Hair follicle dermal papilla cell (primary cell): ENCODE data around the gene RIMBP3C. TPM values are rescaled to one million over a fixed set of nuclear protein-coding genes. Genes with fewer than 3 reads are reported as not detected.

Source experiments
- small RNA-seq: library from RNA; depleted of rRNA; stranded (forward); fragments of <200 nt; gene quantifications from one replicate; pipeline ENCODE3, GENCODE V24; 2012
- total RNA-seq: library from RNA; depleted of rRNA; stranded (reverse); fragments of >200 nt; gene quantifications from 2 replicates; pipeline ENCODE4 v1.2.3, GENCODE V29; 2012

RIMBP3C gene, protein sequence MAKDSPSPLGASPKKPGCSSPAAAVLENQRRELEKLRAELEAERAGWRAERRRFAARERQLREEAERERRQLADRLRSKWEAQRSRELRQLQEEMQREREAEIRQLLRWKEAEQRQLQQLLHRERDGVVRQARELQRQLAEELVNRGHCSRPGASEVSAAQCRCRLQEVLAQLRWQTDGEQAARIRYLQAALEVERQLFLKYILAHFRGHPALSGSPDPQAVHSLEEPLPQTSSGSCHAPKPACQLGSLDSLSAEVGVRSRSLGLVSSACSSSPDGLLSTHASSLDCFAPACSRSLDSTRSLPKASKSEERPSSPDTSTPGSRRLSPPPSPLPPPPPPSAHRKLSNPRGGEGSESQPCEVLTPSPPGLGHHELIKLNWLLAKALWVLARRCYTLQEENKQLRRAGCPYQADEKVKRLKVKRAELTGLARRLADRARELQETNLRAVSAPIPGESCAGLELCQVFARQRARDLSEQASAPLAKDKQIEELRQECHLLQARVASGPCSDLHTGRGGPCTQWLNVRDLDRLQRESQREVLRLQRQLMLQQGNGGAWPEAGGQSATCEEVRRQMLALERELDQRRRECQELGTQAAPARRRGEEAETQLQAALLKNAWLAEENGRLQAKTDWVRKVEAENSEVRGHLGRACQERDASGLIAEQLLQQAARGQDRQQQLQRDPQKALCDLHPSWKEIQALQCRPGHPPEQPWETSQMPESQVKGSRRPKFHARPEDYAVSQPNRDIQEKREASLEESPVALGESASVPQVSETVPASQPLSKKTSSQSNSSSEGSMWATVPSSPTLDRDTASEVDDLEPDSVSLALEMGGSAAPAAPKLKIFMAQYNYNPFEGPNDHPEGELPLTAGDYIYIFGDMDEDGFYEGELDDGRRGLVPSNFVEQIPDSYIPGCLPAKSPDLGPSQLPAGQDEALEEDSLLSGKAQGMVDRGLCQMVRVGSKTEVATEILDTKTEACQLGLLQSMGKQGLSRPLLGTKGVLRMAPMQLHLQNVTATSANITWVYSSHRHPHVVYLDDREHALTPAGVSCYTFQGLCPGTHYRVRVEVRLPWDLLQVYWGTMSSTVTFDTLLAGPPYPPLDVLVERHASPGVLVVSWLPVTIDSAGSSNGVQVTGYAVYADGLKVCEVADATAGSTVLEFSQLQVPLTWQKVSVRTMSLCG (N-terminal part only)
- 0.12 and 0.32 TPM in 2 replicates for total RNA-seq

DNA sequence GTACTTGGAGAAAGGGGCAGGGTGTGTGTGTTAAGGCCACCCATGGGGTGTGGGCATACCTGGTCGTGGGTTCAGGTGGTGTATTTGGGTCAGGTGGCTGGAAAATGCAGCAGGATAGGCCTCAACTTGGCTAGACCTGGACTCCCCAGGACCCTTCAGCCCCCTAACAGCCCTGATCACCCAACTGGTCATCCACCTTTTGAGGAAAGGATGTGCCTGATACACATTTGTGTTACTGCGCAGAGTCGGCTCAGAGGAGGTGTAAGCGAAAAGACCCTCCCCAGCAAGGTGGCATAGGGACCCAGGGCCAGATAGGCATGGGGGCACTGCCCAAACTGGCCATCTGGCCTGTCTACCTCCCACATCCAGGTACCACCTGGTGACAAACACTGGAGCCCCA lies at the start of gene RIMBP3C:
RIMBP3C (minus strand) TSS at position 101 of the 400 bp plus-strand sequence. CDS start 485 bp downstream, outside the sequence.

DNA sequence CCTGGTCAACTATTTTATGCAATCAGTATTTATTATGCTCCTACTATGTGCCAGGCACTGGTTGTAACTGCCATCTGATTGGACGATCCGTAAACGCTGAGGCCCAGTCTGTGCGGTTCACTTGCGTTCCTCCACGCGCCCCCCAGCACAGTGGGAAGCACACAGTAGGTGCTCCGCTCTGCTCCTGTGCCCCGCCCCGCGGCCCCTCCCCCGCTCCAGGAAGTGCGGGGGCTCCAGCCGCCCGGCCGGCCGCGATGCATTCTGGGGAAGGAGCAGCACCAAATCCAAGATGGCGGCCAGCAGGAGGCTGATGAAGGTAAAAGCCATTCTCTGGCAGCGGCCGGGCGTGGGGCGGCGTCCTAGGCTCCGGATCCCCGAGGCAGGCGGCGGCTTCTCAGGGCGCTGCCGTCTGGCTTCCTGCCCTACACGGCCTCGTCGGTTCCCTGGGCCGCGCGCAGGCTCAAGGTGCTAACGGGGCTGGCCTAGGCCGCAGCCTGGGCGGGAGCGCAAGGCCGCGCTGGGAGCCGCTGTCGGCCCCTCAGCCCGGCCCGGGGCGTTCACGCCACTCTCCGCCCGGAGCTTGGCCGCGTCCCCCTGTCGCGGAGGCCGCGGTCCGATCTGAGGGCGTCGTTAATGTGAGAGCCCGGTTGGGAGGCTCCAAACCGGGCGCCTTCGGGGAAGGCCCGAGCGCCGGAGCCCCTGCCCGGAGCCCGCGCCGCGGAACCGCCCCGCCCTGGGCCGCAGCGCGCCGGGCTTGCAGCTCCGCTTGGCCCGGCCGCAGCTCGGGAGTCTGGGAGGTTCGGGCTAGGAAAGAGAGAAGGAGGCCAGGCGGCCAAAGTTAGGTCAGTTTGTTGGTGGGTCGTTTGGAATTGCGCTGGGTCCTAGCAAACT lies 16.4 kb upstream of the RIMBP3C start, which contains the start of gene UBE2L3:
UBE2L3 (plus strand) TSS at position 259 of the 891 bp plus-strand sequence; CDS start at position 290, 31 bp downstream.

Small RNAs within 50 kb of the gene (small RNA-seq; reads per million reads assigned to genes)
- gene RF00492 (not detected), gene RN7SKP221 (not detected)

Other genes with a start within 250 kb of the RIMBP3C start
- gene RIMBP3B, start 167.7 kb downstream of the RIMBP3C start, total RNA-seq = 0.16 and 0.24 TPM in 2 replicates
- gene HIC2, start 134.1 kb downstream of the RIMBP3C start, total RNA-seq = 6.2 and 6.7 TPM in 2 replicates
- gene TMEM191C, start 84.1 kb downstream of the RIMBP3C start, total RNA-seq = 0.65 and 0.85 TPM in 2 replicates
- gene UBE2L3, start 16.3 kb upstream of the RIMBP3C start, total RNA-seq = 35.5 and 39.6 TPM in 2 replicates
- gene YDJC, start 78.6 kb upstream of the RIMBP3C start, total RNA-seq = 21.0 and 21.4 TPM in 2 replicates
- 0.61 and 0.65 TPM in 2 replicates for gene CCDC116, start 81.3 kb upstream of the RIMBP3C start, total RNA-seq
- gene SDF2L1, start 90.8 kb upstream of the RIMBP3C start, total RNA-seq = 16.4 and 18.6 TPM in 2 replicates
- 34.2 and 34.7 TPM in 2 replicates for gene PPIL2, start 114.6 kb upstream of the RIMBP3C start, total RNA-seq
- 0.49 and 0.73 TPM in 2 replicates for gene YPEL1, start 184.3 kb upstream of the RIMBP3C start, total RNA-seq